C4-2B (cell line): ENCODE data around the gene IQSEC1.

Experiments used
- H3K27ac ChIP-seq: fragments of 450-650 bp; 2 replicates; pipeline ENCODE4 v1.5.1; 2017
- CTCF ChIP-seq: fragments of 450-650 bp; conservative IDR thresholded peaks from 2 replicates; pipeline ENCODE4 v1.5.1; 2017; ENCODE audit warnings: mild to moderate bottlenecking
- ZFX ChIP-seq: fragments of 450-650 bp; IDR thresholded peaks from 2 replicates; pipeline ENCODE4 v1.6.1; 2017

The IQSEC1 gene

DNA sequence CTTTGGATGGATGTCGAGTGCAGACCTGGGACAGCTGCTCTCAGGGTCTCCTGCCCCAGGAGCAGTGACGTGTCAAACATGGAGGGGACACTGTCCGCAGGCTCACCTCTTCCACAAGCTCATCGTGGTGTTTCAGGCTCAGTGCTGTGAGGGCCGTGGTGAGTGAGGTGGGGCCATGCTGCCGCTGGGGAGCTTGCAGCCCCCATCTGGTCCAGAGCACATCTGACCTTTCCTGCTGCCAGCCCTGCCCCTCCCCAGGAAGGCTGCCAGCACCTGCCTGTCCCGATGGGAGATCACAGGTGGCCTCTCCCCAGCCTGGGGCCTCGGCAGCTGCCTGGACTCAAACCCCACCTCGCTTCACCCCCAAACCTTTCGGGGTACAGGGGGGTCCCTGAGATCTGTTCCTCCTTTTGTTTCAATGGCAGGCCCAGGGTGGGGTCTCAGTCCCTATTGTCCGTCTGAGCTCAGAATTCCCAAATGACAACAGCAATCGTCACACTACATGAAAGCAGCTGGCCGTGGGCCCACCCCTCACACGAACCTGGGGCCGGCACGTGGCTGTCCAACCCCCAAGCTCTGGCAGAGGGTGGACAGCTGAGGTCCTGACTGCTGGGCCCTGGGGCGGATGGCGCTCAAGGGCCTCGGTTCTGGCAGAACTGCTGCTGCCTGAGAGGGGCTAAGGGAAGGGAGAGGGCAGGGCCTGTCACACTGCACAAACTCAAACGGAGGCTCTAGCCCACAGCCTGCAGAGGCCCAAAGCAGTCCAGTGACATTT is 166.9 kb downstream of the IQSEC1 start:
- TF ChIP-seq CTCF (no peak), ZFX (no peak)

GRCh38 chr3:12905316-12906071 is 167.7 kb downstream of the IQSEC1 start:
- no peak overlapping the region for H3K27ac ChIP-seq
- TF ChIP-seq ZFX = no peak
- TF ChIP-seq CTCF = no peak

More for the DNA sequence above, 166.9 kb downstream of the IQSEC1 start:
- H3K27ac ChIP-seq = no peak overlapping the region

GRCh38 chr3:12904951-12905315 is 168.3 kb downstream of the IQSEC1 start:
- TF ChIP-seq ZFX (no peak), CTCF (no peak)
- no peak overlapping the region for H3K27ac ChIP-seq

- no peak overlapping the region for H3K27ac ChIP-seq
- TF ChIP-seq ZFX (no peak), CTCF (no peak)
Measured at GRCh38 chr3:12903881-12904280, 169.3 kb downstream of the IQSEC1 start.

DNA sequence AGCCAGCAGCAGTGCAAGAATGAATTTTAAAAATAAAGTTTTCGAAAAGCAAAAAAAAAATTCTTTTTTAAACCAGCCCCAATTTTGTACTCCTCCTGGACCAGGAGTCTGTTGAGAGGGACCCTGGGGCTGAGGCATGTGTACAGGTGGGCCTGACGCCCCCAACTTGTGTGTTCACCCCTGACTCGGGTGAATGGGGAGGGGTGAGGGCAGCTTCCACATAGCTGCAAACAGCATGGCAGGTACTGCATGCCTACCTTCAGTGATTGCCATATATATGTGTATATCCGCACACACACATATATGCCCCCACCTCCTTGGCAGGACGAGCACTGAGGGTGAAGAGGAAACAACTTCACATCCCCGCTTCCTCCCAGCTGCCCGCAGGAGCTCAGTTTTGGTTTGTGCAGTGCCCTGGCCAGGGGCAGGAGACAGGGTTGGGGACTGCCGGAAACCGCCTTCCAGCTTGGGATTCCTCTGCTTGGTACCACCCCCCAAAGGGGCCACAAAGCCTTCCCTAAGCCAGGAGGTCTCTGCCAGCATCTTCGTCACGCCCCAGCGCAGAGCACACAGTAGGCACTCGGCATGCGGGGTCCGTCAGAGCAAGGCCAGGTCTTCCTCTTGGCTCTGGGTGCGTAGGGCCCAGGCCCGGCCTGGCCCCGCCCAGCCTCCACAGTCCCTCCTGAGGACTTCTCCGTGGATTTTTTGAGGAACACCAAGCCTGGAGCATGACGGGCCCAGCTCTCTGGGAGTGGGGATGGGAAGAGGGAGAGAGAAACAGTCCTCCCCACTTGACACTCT is 170.0 kb downstream of the IQSEC1 start:
- H3K27ac ChIP-seq = no peak overlapping the region
- TF ChIP-seq CTCF (no peak), ZFX (no peak)

- H3K27ac ChIP-seq = no peak overlapping the region
- TF ChIP-seq CTCF = no peak
- no peak for TF ChIP-seq ZFX
Measured at GRCh38 chr3:12902181-12902999, 170.8 kb downstream of the IQSEC1 start.
